ENCODE results near the gene MAFG.

MAFG gene

DNA sequence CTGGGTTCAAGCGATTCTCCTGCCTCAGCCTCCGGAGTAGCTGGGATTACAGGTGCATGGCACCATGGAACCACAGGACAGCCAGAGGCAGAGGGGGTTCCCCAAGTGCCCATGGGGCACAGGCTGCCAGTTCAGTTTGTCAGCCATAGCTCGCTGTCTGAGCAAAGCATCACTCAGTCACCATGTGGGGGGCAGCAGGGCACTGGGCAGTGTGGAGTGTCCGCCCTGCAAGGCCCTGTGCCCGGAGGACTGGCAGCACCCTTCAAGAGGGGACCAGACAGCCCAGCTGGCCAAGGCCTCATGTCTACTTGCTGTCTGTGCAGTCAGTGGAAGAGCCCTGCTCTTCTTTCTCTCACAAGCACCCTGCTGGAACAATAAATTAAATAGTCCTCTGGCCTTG lies 42.6 kb downstream of the MAFG start:
- H3K4me1 ChIP-seq (ENCODE audit: control insufficient read depth, insufficient read depth, low read length), result peaks cover 4% of the 10 kb centered on the region; the same call in 1 of the 2 replicates
- TF ChIP-seq GLI4 (tag by site-specific recombination; IDR thresholded peaks at IDR 0.05) (no peak), ZNF2 (tag by site-specific recombination; IDR thresholded peaks at IDR 0.05) (no peak), HIC1 (tag by site-specific recombination; IDR thresholded peaks at IDR 0.05) (peak; percentile 45; the same call in 1 of the 2 replicates), ZNF214 (tag by site-specific recombination; IDR thresholded peaks at IDR 0.05; ENCODE audit: borderline replicate concordance) (no peak), ZBTB10 (tag by site-specific recombination; IDR thresholded peaks at IDR 0.05) (no peak)
- TF ChIP-seq, protein P1, sequence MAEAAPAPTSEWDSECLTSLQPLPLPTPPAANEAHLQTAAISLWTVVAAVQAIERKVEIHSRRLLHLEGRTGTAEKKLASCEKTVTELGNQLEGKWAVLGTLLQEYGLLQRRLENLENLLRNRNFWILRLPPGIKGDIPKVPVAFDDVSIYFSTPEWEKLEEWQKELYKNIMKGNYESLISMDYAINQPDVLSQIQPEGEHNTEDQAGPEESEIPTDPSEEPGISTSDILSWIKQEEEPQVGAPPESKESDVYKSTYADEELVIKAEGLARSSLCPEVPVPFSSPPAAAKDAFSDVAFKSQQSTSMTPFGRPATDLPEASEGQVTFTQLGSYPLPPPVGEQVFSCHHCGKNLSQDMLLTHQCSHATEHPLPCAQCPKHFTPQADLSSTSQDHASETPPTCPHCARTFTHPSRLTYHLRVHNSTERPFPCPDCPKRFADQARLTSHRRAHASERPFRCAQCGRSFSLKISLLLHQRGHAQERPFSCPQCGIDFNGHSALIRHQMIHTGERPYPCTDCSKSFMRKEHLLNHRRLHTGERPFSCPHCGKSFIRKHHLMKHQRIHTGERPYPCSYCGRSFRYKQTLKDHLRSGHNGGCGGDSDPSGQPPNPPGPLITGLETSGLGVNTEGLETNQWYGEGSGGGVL (tag by site-specific recombination; IDR thresholded peaks at IDR 0.05), result no peak
- H3K4me3 ChIP-seq (ENCODE audit: low read depth, low read length), result no peak overlapping the region
- ChIA-PET POLR2A (interaction anchor here (0.9 to 3.6 kb wide), 5 partner anchors 9 to 181 kb away, joined by 3 to 17 read pairs (median 4); partner anchors contain the start of gene MRPL12), CTCF (interaction anchor here (1.5 kb wide), 1 partner anchor 16 kb away, joined by 3 read pairs; no protein-coding TSS in a partner anchor)
- H3K27ac ChIP-seq (ENCODE audit: extremely low read depth, low read depth, low read length), result no peak overlapping the region
- H3K9me3 ChIP-seq (ENCODE audit: control insufficient read depth, insufficient read depth, low read depth, low read length), result no peaks in the 10 kb centered on the region
- peaks cover 80 to 90% of the 10 kb centered on the region in 2 experiments for H3K36me3 ChIP-seq (ENCODE audit: control insufficient read depth in 2 of 2, insufficient read depth in 1 of 2, low read length in 2 of 2)

DNA sequence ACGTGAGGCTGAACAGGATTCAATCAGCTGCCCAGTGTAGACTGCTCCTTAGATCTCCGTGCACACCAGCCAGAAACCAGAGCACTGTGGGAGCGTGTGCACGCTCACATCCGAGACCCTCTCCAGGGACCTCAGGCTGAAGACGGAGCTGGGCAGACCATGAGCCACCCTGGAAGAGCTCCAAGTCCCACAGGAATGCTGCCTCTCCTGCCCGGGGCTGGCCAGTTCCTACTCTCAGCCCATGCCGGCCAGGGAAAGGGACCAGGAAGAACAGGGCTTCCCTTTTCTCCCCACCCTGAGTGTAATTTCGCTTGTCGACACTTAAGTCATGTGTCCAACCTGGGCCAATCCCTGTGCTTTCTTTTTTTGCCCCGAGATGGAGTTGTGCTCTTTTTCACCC lies 43.0 kb downstream of the MAFG start:
- Histone ChIP-seq H3K36me3 (ENCODE audit: control insufficient read depth in 2 of 2, insufficient read depth in 1 of 2, low read length in 2 of 2) (peaks cover 82 to 90% of the 10 kb centered on the region in 2 experiments), H3K4me1 (ENCODE audit: control insufficient read depth, insufficient read depth, low read length) (no peaks in the 10 kb centered on the region), H3K27ac (ENCODE audit: extremely low read depth, low read depth, low read length) (no peak overlapping the region), H3K4me3 (ENCODE audit: low read depth, low read length) (no peak overlapping the region), H3K9me3 (ENCODE audit: control insufficient read depth, insufficient read depth, low read depth, low read length) (no peaks in the 10 kb centered on the region)
- no peak for TF ChIP-seq YY1 (tag by site-specific recombination; IDR thresholded peaks at IDR 0.05)
- no peak for TF ChIP-seq ZNF16 (tag by site-specific recombination; IDR thresholded peaks at IDR 0.05; ENCODE audit: low read depth)
- no peak for TF ChIP-seq ZNF596 (tag by site-specific recombination; IDR thresholded peaks at IDR 0.05)
- TF ChIP-seq, protein P2, sequence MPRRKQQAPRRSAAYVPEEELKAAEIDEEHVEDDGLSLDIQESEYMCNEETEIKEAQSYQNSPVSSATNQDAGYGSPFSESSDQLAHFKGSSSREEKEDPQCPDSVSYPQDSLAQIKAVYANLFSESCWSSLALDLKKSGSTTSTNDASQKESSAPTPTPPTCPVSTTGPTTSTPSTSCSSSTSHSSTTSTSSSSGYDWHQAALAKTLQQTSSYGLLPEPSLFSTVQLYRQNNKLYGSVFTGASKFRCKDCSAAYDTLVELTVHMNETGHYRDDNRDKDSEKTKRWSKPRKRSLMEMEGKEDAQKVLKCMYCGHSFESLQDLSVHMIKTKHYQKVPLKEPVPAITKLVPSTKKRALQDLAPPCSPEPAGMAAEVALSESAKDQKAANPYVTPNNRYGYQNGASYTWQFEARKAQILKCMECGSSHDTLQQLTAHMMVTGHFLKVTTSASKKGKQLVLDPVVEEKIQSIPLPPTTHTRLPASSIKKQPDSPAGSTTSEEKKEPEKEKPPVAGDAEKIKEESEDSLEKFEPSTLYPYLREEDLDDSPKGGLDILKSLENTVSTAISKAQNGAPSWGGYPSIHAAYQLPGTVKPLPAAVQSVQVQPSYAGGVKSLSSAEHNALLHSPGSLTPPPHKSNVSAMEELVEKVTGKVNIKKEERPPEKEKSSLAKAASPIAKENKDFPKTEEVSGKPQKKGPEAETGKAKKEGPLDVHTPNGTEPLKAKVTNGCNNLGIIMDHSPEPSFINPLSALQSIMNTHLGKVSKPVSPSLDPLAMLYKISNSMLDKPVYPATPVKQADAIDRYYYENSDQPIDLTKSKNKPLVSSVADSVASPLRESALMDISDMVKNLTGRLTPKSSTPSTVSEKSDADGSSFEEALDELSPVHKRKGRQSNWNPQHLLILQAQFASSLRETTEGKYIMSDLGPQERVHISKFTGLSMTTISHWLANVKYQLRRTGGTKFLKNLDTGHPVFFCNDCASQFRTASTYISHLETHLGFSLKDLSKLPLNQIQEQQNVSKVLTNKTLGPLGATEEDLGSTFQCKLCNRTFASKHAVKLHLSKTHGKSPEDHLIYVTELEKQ (tag by site-specific recombination; IDR thresholded peaks at IDR 0.05; ENCODE audit: borderline replicate concordance), result no peak
- TF ChIP-seq, protein P3, sequence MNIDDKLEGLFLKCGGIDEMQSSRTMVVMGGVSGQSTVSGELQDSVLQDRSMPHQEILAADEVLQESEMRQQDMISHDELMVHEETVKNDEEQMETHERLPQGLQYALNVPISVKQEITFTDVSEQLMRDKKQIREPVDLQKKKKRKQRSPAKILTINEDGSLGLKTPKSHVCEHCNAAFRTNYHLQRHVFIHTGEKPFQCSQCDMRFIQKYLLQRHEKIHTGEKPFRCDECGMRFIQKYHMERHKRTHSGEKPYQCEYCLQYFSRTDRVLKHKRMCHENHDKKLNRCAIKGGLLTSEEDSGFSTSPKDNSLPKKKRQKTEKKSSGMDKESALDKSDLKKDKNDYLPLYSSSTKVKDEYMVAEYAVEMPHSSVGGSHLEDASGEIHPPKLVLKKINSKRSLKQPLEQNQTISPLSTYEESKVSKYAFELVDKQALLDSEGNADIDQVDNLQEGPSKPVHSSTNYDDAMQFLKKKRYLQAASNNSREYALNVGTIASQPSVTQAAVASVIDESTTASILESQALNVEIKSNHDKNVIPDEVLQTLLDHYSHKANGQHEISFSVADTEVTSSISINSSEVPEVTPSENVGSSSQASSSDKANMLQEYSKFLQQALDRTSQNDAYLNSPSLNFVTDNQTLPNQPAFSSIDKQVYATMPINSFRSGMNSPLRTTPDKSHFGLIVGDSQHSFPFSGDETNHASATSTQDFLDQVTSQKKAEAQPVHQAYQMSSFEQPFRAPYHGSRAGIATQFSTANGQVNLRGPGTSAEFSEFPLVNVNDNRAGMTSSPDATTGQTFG (tag by site-specific recombination; IDR thresholded peaks at IDR 0.05; ENCODE audit: borderline replicate concordance), result no peak
- 0 out of 2 replicates have a peak, but pooled peaks have one; percentile 24 for TF ChIP-seq IKZF3 (tag by site-specific recombination; IDR thresholded peaks at IDR 0.05)
- no peak for TF ChIP-seq ZNF837 (tag by site-specific recombination; IDR thresholded peaks at IDR 0.05)
- CTCF ChIA-PET, result interaction anchor here (1.5 kb wide), 1 partner anchor 15 kb away, joined by 3 read pairs; no protein-coding TSS in a partner anchor
- POLR2A ChIA-PET, result interaction anchor here (0.9 to 3.6 kb wide), 5 partner anchors 8 to 181 kb away, joined by 3 to 18 read pairs (median 5); partner anchors contain the start of gene MRPL12
